ENCODE data around the gene TREML4.
"Not testable (repeated sequence)": the region's sequence is repeated elsewhere in the genome, so short reads cannot be mapped to it uniquely, and the experiment has no call there.

The TREML4 gene

GRCh38 chr6:41228096-41228495 is at the start of gene TREML4:
Gene TREML4 (plus strand): TSS chr6:41228349. CDS start chr6:41228428, 79 bp downstream.
- DNase-seq (ENCODE audit: low read depth in 2 of 2) = no peak

DNA sequence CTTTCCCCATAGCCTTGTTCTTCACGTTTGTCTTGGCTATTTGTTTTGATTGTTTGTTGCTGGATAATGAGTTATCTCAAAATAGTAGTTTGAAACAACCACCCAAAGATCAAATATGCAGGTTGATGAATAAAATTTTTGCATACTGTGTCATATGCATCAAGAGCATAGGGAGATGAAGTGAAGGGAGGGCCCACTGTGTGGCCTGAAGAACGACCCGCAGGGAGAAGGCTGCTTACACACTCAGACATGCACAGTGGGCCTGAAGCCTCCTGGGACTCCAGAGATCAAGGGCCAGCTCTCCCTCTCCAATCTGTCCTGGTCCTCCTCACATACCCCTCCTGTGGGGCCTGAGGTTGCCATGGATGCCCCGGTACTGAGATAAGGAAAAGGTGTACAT is 49.0 kb upstream of the TREML4 start:
- DNase-seq (ENCODE audit: low read depth in 2 of 2) = no peak

- no peak for DNase-seq (ENCODE audit: low read depth in 2 of 2)
Observed at GRCh38 chr6:41181566-41181965, 46.6 kb upstream of the TREML4 start.

- peak in 1 of 2 experiments; percentile 13 for DNase-seq (ENCODE audit: low read depth in 2 of 2)
Observed at GRCh38 chr6:41182069-41183034, 45.8 kb upstream of the TREML4 start.

DNA sequence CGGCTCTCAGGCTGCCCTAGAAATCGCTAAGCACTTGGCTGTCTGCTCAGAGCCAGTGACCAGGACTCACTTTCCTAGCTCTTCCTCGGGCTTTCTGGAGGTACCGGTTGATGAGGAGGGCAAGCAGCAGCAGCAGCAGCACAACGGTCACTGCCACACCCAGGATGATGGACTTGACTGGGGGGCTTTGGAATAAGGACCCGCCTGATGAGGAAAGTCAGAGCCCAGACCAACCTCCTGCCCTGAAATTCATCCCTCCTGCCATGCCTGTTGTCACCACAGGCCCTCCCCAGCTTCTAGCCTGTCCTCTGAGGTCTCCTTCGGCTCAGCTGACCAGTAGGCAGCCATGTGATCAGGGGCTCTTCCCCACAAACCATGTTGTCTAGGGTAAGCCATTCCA is 43.4 kb upstream of the TREML4 start:
- DNase-seq (ENCODE audit: low read depth in 2 of 2) = no peak

DNA sequence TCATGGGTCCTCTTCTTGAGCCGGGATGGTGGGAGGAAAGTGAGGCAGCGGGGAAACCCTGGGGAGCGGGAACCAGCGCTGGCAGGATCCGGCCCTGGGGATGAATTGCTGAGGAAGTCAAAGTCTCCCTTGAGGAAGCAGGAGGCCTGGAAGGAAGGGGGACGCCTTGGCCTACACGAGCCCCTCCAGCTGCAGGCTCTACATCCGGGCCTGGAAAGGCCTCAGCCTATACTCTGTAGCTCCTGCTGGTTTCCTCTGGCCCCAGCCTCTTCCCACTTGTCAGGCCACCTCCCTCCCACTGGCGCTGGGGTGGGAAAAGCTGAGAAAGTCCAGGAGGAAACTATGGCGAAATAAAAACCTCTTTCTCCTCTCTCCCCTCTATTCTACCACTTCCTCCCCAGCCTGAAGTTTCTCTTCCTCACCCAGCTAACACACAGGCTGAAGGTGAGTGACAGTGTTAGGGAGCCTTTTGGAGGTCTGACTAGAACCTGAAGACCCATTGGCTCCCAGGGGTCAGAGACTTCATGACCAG is 42.1 kb upstream of the TREML4 start:
- DNase-seq (ENCODE audit: low read depth in 2 of 2) = no peak

- DNase-seq (ENCODE audit: low read depth in 2 of 2) = no peak
Observed at GRCh38 chr6:41187924-41188886, 39.9 kb upstream of the TREML4 start.

GRCh38 chr6:41189046-41189445 is 39.1 kb upstream of the TREML4 start:
- DNase-seq (ENCODE audit: low read depth in 2 of 2) = not testable (repeated sequence)

GRCh38 chr6:41189967-41190366 is 38.2 kb upstream of the TREML4 start:
- no peak for DNase-seq (ENCODE audit: low read depth in 2 of 2)

DNA sequence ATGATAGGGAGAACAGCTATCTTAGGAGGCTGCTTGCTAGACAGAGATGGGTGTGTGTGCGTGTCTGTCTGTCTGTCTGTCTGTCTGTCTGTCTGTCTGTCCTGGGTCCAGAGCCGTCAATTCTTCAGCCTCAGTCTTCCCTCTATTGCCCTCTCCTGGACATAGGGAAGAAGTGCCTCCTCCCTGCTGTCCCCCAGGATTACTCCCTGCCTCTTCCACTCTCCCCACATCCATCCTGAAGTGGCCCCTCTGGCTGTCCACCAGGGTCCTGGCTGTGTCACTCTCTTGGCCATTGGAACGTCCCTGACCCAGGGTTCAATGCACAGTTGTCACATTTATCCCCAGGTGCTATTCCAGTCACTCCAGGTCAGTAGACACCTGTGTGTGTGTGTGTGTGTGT is 37.4 kb upstream of the TREML4 start:
- DNase-seq (ENCODE audit: low read depth in 2 of 2) = no peak

DNA sequence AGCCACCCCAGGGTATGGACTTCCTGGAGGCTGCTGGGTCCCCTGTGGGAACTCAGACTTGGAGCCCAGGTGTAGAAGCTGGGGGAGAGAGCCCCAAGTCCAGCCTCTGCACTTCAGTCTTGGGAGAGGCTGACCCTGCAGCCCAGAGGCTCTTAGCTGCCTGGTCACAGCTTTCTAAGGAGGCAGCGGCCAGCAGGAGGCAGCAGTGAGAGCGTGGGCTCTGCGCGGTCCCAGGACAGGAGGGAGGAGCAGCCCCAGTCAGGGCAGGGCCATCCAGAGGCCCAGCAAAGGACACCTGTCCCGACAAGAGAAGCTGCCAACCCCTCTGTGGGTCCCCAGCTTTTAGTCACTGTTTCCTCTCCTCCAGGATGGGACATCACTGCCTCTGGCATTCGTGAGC is 36.6 kb upstream of the TREML4 start:
- DNase-seq (ENCODE audit: low read depth in 2 of 2) = no peak

GRCh38 chr6:41193171-41193734 is 34.9 kb upstream of the TREML4 start:
- DNase-seq (ENCODE audit: low read depth in 2 of 2) = no peak

- DNase-seq (ENCODE audit: low read depth in 2 of 2) = no peak
Observed at GRCh38 chr6:41193884-41194283, 34.3 kb upstream of the TREML4 start.

GRCh38 chr6:41194386-41194785 is 33.8 kb upstream of the TREML4 start:
- no peak for DNase-seq (ENCODE audit: low read depth in 2 of 2)

DNA sequence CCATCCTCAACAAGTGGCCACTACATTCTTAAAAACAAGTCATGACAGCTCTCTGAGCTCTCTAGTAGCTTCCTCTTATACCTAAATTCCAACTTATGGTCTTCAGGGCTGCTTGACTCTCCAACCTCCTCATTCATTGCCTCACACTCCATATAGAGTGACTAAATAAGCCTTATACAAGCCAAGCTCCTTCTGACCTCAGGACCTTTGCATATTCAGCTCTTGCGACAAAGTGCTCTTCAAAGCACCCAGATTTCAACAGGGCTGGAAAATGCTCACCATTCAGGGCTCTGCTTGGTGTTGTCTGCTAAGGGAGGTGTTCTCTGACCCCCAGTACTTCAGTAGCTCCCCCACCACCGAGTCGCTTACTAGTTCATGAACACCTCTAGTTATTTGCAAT is 30.9 kb upstream of the TREML4 start:
- DNase-seq (ENCODE audit: low read depth in 2 of 2) = no peak

- no peak for DNase-seq (ENCODE audit: low read depth in 2 of 2)
Observed at GRCh38 chr6:41199552-41200246, 28.4 kb upstream of the TREML4 start.

DNA sequence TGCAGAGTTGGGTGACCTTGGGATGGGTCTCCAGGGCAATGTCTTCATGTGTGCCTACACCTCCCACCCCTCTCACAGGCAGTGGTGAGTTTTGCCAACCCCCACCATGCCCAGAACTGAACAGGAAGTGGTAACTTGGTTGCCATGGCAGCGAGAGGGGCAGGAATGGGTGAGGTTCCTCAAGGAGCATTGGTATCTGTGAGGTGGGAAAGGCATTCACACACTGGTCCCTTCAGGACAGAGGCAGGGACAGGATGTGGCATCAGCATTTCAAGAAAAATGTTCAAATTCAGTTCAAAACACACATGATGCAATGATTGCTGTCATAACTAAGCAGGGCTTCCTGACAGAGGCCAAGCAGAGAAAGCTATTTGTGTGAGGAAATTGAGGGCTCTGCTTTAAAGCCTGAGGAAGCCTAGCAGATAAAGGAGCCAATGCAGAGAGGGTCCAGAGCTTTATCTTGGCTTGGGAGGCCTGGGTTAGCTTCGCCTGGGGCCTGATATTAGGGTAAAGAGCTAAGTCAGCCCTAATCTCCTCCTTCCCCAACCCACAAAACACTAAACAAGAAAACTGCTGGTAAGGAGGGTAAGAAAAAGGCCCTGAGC is 27.8 kb upstream of the TREML4 start:
- DNase-seq (ENCODE audit: low read depth in 2 of 2) = no peak

- no peak for DNase-seq (ENCODE audit: low read depth in 2 of 2)
Observed at GRCh38 chr6:41200901-41201763, 27.0 kb upstream of the TREML4 start, which contains the start of gene TREML2. Gene TREML2 (minus strand): TSS chr6:41201149. CDS start chr6:41201008, 141 bp downstream.

GRCh38 chr6:41201764-41202173 is 26.4 kb upstream of the TREML4 start:
- no peak for DNase-seq (ENCODE audit: low read depth in 2 of 2)

- DNase-seq (ENCODE audit: low read depth in 2 of 2) = no peak
Observed at GRCh38 chr6:41204156-41204555, 24.0 kb upstream of the TREML4 start.

Data from fibroblast of skin of left quadriceps (primary cell).